Measurements from ENCODE around the gene SHANK2.
A peak's percentile ranks its signal among the peaks of the same experiment; 100 is the strongest.

Gene SHANK2

DNA sequence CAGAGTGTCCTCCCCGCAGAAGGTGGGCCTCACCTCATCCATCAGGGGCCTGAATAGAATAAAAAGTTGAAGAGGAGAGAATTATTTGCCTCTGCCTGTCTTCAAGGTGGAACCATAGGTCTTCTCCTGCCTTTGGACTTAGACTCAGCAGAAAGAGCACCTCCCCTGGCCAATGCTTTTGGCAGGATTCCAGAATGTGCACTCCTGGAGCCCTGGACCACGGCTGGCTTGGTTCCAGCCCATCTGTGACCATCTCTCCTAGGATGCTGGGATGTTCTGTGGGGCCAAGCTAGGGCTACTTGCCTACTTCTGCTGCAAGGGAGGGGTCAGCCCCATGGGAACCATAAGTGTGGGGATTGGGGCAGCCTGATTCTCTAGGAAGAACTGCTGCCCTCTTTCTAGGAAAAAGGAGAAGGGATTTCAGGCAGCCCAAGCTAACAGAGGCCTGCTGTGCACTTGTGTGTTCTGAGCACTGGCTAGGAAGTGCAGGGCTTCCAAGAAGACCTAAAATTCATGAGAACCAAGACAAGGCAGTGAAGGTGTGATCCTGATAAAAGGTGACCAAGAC is 32.2 kb upstream of the SHANK2 start:
- Histone ChIP-seq H3K9me3 (replicated peaks; ENCODE audit: low read length) (no peaks in the 10 kb centered on the region), H3K27me3 (ENCODE audit: control insufficient read depth, insufficient read depth, low read length) (no peaks in the 10 kb centered on the region), H3K4me3 (ENCODE audit: low read length) (no peak overlapping the region), H3K9ac (ENCODE audit: low read depth, low read length) (no peak overlapping the region), H3K36me3 (ENCODE audit: insufficient read depth, low read length) (no peaks in the 10 kb centered on the region), H3K4me1 (ENCODE audit: control insufficient read depth, insufficient read depth, low read length) (peaks cover 31% of the 10 kb centered on the region), H3K4me2 (ENCODE audit: low read length) (no peak overlapping the region)

DNA sequence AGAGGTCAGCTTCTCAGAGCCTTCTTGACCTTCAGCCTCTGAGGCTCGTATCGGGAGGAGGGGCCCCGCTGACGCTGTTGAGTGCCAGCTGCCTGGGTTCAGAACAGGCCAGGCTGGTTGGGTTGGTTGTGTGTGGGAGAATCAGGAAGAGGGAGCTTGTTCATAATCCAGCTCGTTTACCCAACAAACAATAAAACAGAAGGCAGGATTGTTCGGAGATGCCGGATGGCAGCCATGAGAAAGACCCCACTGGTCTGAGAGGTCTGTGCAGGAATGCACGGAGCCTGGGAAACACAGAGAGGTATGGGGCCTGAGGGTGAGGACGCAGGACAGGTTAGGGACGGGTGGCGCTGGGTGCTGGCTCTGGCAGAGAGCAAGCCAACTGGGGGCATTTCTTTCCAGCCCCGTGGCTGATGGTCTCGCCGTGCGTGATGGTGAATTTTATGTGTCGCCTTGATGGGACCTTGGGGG is 31.6 kb upstream of the SHANK2 start:
- H3K4me1 ChIP-seq (ENCODE audit: control insufficient read depth, insufficient read depth, low read length), result peaks cover 31% of the 10 kb centered on the region
- no peaks in the 10 kb centered on the region for H3K9me3 ChIP-seq (replicated peaks; ENCODE audit: low read length)
- H3K4me2 ChIP-seq (ENCODE audit: low read length), result no peak overlapping the region
- no peak overlapping the region for H3K4me3 ChIP-seq (ENCODE audit: low read length)
- no peaks in the 10 kb centered on the region for H3K36me3 ChIP-seq (ENCODE audit: insufficient read depth, low read length)
- no peak overlapping the region for H3K9ac ChIP-seq (ENCODE audit: low read depth, low read length)
- H3K27me3 ChIP-seq (ENCODE audit: control insufficient read depth, insufficient read depth, low read length), result no peaks in the 10 kb centered on the region

DNA sequence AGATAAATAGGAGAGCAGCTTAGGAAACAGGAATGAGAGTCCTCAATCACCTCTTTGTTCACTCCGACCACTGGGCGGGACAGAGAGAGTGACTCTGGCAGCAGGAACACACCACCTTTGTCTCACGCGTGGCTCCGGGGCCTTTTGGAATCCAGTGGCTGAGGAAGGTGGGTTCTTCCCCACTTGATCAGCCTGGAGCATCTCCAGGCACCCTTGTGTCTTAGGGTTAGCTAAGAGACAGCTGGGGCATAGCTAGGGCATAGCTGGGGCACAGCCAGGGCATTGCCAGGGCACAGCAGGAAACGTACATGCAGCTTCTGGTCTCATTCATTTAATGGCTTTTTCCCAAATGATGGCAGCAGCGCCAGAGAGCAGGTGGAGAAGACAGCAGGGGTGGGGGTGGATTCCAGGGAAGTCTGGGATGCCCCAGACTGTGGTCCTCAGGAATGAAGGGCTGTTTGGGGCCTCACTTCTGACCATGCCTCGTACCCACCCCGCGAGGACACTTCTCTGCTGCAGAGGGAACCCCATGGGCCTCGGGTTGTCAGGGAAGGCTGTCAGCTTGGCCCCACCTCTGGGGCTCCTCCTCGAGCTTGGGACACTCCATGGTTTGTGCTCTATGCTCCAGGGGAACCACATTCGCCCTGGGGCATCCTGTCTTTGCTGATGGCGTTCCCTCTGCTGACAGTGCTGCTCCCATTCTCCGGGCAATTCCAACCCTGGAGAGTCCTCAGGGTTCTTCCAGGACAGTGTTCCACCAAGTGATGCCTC is 30.4 kb upstream of the SHANK2 start:
- Histone ChIP-seq H3K4me2 (ENCODE audit: low read length) (no peak overlapping the region), H3K27me3 (ENCODE audit: control insufficient read depth, insufficient read depth, low read length) (no peaks in the 10 kb centered on the region), H3K4me3 (ENCODE audit: low read length) (no peak overlapping the region), H3K9ac (ENCODE audit: low read depth, low read length) (no peak overlapping the region), H3K4me1 (ENCODE audit: control insufficient read depth, insufficient read depth, low read length) (peaks cover 25% of the 10 kb centered on the region), H3K9me3 (replicated peaks; ENCODE audit: low read length) (no peaks in the 10 kb centered on the region), H3K36me3 (ENCODE audit: insufficient read depth, low read length) (no peaks in the 10 kb centered on the region)

DNA sequence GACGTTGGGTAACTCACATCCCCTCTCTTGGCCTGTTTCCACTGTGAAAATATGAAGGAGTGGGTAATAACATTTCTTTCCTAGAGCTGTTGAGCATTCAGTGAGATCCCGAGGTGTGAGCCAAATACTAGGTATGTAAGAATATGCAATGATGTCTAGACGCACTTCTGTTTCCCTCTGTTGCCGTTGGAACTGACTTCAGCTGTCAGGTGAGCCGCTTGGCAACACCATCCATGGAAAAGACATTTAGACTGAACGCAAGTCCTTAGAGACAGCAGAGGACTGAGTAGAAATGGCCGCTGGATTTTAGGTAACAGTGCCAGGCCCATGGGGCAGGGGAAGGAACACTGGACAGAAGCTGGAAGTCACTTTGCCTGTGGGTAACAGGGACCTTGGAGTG is 29.5 kb upstream of the SHANK2 start:
- H3K4me1 ChIP-seq (ENCODE audit: control insufficient read depth, insufficient read depth, low read length), result peaks cover 17% of the 10 kb centered on the region
- H3K4me3 ChIP-seq (ENCODE audit: low read length), result no peak overlapping the region
- H3K9me3 ChIP-seq (replicated peaks; ENCODE audit: low read length), result no peaks in the 10 kb centered on the region
- H3K9ac ChIP-seq (ENCODE audit: low read depth, low read length), result no peak overlapping the region
- no peaks in the 10 kb centered on the region for H3K36me3 ChIP-seq (ENCODE audit: insufficient read depth, low read length)
- H3K27me3 ChIP-seq (ENCODE audit: control insufficient read depth, insufficient read depth, low read length), result no peaks in the 10 kb centered on the region
- no peak overlapping the region for H3K4me2 ChIP-seq (ENCODE audit: low read length)

DNA sequence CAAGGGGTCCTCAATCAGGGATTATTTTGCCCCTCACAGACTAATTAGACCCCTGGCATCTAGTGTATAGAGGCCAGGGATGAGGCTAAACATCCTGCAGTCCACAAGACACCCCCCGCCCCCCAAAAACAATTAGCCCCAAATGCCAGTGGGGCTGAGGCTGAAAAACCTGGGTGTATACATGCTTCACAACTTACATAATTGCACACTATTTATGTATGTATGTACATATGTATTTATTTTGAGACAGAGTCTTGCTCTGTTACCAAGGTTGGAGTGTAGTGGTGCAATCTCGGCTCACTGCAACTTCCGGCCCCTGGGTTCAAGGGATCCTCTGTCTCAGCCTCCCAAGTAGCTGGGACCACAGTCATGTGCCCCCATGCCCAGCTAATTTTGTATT is 28.8 kb upstream of the SHANK2 start:
- no peaks in the 10 kb centered on the region for H3K36me3 ChIP-seq (ENCODE audit: insufficient read depth, low read length)
- peaks cover 11% of the 10 kb centered on the region for H3K4me1 ChIP-seq (ENCODE audit: control insufficient read depth, insufficient read depth, low read length)
- no peaks in the 10 kb centered on the region for H3K27me3 ChIP-seq (ENCODE audit: control insufficient read depth, insufficient read depth, low read length)
- no peaks in the 10 kb centered on the region for H3K9me3 ChIP-seq (replicated peaks; ENCODE audit: low read length)
- H3K4me2 ChIP-seq (ENCODE audit: low read length), result no peak overlapping the region
- H3K9ac ChIP-seq (ENCODE audit: low read depth, low read length), result no peak overlapping the region
- H3K4me3 ChIP-seq (ENCODE audit: low read length), result no peak overlapping the region

DNA sequence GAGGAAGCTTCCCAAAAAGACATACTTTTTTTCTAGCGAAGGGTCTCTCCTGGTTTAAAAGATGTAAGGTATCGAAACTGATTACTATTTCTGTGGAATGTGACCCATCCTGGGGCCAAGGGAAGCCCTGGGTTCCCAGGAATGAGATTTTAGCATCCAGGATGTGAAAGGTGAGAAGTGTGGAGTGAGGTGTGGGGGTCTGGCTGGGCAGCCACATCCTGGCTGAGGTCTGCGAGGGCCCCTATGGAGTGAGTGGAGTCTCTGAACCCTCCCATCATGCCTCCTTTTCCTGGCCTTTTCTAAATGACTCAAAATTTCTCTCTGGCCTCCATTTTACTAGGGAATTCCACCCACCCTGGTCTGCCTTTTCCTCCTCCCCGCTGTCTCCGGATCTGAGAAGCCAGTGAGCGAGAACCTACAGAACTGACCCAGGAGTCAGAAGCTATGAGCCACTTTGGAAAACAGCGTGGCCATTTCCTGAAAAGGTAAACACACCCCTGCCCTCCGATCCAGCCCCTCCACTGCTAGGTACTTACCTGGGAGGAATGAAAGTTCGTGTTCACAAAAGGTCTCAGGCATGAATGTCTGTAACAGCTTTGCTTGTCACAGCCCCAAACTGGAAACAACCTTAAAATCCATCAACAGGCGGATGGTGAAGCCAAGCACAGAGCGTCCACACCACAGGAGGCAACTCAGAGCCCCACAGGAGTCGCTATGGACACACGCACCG is 27.7 kb upstream of the SHANK2 start:
- Histone ChIP-seq H3K27me3 (ENCODE audit: control insufficient read depth, insufficient read depth, low read length) (no peaks in the 10 kb centered on the region), H3K4me3 (ENCODE audit: low read length) (no peak overlapping the region), H3K9ac (ENCODE audit: low read depth, low read length) (no peak overlapping the region), H3K9me3 (replicated peaks; ENCODE audit: low read length) (no peaks in the 10 kb centered on the region), H3K36me3 (ENCODE audit: insufficient read depth, low read length) (no peaks in the 10 kb centered on the region), H3K4me1 (ENCODE audit: control insufficient read depth, insufficient read depth, low read length) (peaks cover 7% of the 10 kb centered on the region), H3K4me2 (ENCODE audit: low read length) (no peak overlapping the region)

DNA sequence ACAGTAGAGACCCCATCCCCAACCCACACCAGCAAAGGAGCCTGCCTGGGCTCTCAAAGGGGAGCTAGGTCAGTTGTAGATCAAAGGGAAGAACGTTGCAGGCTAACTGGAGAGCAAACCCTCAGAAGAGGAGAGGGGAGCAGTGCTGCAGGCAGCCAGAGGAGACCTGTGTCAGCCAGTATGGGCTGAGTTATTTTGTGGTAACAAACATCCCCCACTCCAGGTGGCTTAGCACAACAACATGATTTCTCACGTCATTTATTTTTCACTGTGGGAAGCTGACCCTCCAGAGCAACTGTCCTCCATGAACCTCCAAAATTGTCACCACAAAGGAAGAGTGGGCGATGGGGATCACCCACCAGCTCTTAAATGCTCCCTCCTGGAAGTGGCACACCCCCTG is 19.8 kb upstream of the SHANK2 start:
- no peaks in the 10 kb centered on the region for H3K27me3 ChIP-seq (ENCODE audit: control insufficient read depth, insufficient read depth, low read length)
- no peak overlapping the region for H3K9ac ChIP-seq (ENCODE audit: low read depth, low read length)
- H3K36me3 ChIP-seq (ENCODE audit: insufficient read depth, low read length), result no peaks in the 10 kb centered on the region
- peaks cover 16% of the 10 kb centered on the region for H3K4me1 ChIP-seq (ENCODE audit: control insufficient read depth, insufficient read depth, low read length)
- no peak overlapping the region for H3K4me2 ChIP-seq (ENCODE audit: low read length)
- H3K9me3 ChIP-seq (replicated peaks; ENCODE audit: low read length), result peaks cover 5% of the 10 kb centered on the region
- H3K4me3 ChIP-seq (ENCODE audit: low read length), result no peak overlapping the region

DNA sequence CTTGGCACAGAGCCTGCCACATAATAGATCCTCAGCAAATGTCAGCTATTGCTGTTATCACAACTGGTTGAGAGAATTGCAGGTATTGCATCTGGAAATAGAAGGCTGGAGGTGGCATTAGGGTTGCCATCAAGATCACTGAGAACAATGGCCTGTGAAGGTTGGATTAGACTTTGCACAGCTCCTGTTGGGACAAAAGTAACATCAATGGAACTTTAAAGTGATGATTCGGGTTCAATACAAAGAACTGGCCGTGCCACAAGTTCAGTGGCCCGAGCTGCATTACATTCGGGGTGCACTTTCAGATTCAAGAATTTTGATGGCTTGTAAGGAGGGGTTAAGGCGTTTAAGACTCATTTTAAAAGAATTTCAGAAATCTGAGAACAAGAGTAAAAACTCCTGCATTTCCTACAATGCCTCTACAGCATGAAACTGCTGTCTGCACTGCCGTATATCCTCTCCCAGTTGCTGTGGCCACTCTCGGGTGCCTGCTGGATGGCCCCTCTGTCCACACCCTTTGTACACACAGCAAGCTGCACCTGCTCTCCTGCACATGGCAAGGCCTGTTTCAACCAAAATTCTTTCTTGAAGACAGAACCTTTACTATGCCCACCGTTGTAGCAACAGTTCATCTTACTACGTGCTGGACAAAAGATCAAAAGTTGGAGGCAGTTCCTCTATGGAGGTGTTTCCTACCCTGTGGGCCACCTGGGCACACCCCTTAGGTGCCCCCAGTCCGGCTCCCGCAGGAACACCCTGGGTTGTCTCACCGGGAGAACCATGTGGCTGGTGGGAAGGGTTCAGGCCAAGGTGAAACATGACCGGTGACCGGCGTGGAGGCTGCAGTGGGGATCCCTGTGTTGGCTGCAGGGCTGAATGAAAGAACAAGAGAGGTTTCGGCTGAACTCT is 17.5 kb upstream of the SHANK2 start:
- Histone ChIP-seq H3K36me3 (ENCODE audit: insufficient read depth, low read length) (no peaks in the 10 kb centered on the region), H3K9ac (ENCODE audit: low read depth, low read length) (no peak overlapping the region), H3K4me3 (ENCODE audit: low read length) (peak overlapping the region; percentile 13), H3K27me3 (ENCODE audit: control insufficient read depth, insufficient read depth, low read length) (no peaks in the 10 kb centered on the region), H3K4me1 (ENCODE audit: control insufficient read depth, insufficient read depth, low read length) (peaks cover 16% of the 10 kb centered on the region), H3K9me3 (replicated peaks; ENCODE audit: low read length) (peaks cover 5% of the 10 kb centered on the region), H3K4me2 (ENCODE audit: low read length) (peak overlapping the region; percentile 27)

DNA sequence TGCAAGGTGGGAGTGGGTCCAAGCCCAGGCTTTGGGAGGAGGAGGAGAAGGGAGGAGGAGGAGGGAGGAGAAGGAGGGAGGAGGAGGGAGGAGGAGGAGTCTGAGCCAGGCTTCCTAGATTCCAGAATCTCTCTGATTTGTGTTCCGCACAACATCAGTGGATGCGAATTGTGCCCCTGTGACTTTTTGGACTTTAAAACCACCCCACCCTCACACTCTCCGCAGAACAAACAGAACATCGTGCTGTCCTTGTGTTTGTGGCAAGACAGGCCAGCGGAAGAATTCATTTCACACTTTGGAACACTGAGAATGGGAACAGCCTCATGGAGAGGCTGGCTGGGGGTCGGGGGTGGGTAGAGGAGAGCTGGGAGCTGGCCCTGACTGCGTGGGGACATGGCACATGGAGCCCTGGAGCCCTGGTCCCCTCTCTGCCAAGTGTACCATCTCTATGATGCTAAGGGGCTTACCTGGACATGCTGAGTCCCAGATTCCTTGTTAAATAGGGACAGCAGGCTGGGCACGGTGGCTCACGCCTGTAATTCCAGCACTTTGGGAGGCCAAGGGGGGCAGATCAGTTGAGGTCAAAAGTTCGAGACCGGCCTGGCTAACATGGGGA is 16.4 kb upstream of the SHANK2 start:
- no peaks in the 10 kb centered on the region for H3K36me3 ChIP-seq (ENCODE audit: insufficient read depth, low read length)
- H3K27me3 ChIP-seq (ENCODE audit: control insufficient read depth, insufficient read depth, low read length), result no peaks in the 10 kb centered on the region
- H3K9ac ChIP-seq (ENCODE audit: low read depth, low read length), result no peak overlapping the region
- H3K4me2 ChIP-seq (ENCODE audit: low read length), result no peak overlapping the region
- no peak overlapping the region for H3K4me3 ChIP-seq (ENCODE audit: low read length)
- H3K9me3 ChIP-seq (replicated peaks; ENCODE audit: low read length), result peaks cover 5% of the 10 kb centered on the region
- peaks cover 16% of the 10 kb centered on the region for H3K4me1 ChIP-seq (ENCODE audit: control insufficient read depth, insufficient read depth, low read length)

DNA sequence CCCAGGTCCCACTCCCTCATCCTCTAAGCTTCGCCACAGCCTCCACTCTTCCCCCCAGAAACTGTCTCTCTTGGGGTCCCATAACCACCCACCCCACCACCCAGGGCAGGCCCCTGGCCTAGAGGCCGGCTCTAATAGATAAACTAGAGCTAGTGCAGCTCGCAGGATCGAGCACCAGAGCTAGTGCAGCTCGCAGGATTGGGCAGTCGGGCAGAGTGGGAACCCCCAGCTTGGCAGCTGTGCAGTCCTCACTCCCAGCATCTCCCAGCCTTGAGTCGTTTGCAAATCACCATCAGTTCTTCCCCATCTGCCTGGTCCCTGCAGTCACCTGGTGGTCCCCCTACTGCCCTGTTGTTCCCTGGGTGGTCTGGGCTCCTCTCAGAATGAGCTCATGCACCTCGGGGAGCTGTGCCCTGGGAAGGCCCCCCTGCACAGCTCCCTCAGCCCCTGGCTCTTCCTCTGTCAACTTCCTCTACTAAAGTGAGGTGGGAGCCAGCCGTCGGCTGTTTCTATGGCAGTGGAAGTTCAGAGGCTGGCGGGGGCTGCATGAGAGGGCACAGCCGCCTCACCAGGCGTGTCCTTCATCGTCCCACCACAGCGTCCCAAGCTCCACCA is 15.5 kb upstream of the SHANK2 start:
- Histone ChIP-seq H3K4me2 (ENCODE audit: low read length) (no peak overlapping the region), H3K4me3 (ENCODE audit: low read length) (no peak overlapping the region), H3K36me3 (ENCODE audit: insufficient read depth, low read length) (no peaks in the 10 kb centered on the region), H3K9ac (ENCODE audit: low read depth, low read length) (no peak overlapping the region), H3K27me3 (ENCODE audit: control insufficient read depth, insufficient read depth, low read length) (no peaks in the 10 kb centered on the region), H3K4me1 (ENCODE audit: control insufficient read depth, insufficient read depth, low read length) (peaks cover 16% of the 10 kb centered on the region), H3K9me3 (replicated peaks; ENCODE audit: low read length) (peaks cover under 1% of the 10 kb centered on the region)
